HG02973 (cell line): ENCODE measurements around the gene XYLT1.

Experiments used
- ATAC-seq: cut with Tn5 transposase; IDR thresholded peaks from one replicate; pipeline ENCODE4 v1.9.1; 2021; ENCODE audit warnings: moderate library complexity; ENCODE audit not compliant: unreplicated experiment

Gene XYLT1

DNA sequence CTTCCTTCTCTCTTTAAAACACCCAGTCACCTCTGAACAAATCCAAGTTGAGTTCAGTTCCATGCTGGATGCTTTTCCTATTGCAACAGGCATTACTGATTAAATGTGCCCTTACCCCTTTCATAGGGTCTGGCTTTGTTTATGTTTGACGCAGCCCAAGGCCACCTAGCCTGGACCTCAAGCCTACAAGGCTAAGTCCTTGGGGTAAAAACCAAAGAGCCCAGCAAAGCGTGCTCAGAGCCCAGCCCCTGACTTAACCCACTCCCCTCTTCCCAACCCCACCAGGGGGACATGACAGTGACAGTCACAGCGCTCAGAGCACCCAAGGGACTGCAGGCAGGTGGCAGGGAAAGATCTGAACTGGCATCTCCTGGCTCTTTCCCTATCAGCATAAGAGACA is 200.6 kb downstream of the XYLT1 start:
- no peak for ATAC-seq

DNA sequence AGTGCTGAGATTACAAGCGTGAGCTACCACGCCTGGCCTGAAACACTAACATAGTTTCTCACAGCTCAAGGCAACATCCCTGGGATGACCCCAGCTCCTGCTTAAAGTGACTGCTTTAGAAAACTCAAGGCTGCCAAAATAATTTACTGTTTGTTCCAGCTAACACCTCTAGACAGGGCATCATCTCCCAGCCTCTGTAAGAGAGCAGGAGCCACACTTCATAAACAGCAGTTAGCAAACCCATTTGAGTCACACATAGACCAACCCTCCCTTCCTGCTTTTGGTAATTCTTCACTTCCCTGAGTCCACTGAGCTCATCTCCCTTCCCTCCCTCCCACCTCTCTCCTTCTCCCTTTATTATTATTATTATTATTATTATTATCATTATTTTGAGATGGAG is 201.3 kb downstream of the XYLT1 start:
- no peak for ATAC-seq

DNA sequence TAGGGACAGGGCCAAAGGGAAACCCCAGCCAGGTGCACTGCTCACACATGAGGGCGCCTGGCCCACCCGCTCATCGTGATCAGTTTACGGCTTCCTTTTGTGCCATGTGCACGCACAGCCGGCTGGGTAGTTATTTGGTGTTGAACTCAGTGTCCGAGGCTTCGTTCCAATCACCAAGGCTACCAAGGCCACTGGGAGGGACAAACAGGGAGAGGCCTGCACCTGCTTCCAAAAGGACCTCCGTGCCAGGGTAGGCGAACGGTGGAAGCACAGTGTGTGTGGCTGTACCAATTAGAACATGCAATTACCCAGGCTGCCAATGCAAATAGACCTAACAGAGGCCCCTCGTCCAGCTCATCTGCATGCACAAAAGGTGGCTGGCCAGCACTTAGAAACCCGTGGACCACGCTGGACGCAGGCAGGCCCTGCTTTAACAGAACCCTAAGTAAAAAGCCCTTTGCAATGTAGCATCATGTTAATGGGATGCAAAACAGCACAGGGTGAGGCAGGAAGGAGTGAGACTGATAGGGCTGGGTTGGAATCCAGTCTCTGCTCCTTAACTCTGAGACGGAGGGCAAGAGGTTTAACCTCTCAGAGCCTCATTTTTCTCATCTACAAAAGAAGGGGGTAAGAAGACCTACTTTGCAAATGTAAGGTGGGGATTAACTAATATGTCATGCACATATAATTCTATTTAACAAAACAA is 204.0 kb downstream of the XYLT1 start:
- no peak for ATAC-seq

DNA sequence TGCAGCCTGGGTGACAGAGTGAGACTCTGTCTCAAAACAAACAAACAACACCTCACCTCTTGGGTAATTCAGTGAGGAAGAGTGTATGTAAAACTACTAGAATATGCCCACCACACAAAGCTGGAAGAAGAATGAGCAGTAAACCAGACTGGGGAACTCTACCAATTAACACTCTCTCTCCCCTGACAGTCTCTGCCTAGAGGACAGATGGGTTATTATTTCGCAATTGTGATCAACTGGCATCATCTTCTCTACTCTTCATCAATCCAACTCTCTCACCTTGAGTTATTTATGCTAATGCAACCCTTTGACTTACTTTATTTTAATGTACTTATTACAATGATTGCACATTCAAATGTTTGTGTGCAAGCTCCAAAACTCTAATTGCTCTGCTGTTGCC is 205.6 kb downstream of the XYLT1 start:
- no peak for ATAC-seq

DNA sequence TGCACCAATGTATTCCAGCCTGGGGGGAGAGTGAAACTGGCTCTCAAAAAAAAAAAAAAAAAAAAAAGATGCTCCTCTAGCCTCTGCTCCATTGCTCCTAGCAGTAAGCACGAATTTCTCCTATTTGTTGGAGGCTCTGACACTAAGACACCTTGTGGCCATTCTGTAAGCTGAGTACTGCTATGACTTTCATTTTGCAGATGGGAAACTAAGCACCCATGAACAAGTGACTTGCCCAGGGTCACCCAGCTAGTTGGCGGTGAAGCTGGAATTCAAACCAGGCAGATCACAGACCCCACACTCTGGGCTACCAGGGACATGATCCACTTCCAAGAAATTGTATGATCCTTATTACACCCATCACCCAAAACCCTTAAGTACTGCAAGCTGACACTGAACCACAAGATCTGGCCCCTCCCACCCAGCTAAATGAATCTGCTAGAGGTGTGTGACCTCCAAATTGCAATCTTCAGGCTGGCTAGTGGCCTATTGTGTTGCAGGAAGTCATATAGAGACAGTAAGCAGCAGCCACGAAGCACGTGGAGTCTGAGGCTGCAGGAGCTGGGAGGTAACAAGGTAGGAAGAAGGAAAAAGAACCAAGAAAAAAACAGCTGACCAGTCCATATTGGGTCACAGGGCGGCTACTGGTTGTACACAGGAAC is 209.4 kb downstream of the XYLT1 start:
- no peak for ATAC-seq

DNA sequence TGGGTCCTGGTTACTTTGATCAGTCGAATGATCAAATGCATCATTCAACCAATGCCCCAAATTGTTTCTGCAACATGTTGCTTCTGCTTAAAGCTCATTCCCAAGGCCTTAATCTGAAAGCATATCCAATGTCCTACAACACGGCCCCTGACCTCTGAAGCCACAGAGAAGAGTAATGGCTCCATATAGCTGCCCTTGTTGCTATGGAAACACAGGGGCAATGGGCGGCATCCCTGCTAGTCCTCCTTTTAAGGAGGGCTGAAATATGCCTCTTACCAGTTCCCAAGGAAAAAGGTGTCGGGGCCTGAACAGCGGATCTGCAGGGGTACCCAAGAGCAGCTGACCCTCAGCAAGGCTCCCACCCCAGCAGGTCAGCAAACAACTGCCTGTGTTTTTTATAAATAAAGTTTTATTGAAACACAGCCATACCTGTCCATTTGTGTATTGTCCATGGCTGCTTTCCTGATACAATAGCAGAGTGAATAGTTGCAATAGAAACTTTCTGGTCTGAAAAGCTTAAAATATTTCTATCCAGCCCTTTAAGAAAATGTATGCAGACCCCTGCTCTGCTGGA is 210.4 kb downstream of the XYLT1 start:
- no peak for ATAC-seq

DNA sequence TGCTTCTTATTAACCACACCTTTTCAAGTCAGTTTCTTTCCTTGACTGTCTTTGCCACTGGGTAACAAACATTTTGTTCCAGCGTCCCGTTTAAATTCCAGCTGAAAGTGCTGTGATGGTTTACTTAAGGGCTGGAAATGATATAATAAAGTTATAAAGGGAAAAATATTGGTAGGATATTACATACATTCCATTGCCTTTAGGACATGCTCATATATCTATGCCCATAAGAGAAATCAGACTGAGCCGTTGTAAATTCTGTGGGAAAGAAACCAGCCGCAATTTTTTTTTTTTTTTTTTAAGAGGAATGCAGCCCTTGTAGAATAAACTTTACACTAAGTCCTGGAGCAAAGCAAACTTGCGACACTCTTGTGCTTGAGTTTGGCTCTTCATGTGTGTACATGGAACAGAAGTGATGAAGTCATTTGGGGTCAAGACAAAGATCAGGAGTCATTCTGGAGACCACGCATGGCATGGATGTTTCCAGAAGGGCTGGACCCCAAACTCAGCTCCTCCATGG is 210.9 kb downstream of the XYLT1 start:
- ATAC-seq, result no peak

DNA sequence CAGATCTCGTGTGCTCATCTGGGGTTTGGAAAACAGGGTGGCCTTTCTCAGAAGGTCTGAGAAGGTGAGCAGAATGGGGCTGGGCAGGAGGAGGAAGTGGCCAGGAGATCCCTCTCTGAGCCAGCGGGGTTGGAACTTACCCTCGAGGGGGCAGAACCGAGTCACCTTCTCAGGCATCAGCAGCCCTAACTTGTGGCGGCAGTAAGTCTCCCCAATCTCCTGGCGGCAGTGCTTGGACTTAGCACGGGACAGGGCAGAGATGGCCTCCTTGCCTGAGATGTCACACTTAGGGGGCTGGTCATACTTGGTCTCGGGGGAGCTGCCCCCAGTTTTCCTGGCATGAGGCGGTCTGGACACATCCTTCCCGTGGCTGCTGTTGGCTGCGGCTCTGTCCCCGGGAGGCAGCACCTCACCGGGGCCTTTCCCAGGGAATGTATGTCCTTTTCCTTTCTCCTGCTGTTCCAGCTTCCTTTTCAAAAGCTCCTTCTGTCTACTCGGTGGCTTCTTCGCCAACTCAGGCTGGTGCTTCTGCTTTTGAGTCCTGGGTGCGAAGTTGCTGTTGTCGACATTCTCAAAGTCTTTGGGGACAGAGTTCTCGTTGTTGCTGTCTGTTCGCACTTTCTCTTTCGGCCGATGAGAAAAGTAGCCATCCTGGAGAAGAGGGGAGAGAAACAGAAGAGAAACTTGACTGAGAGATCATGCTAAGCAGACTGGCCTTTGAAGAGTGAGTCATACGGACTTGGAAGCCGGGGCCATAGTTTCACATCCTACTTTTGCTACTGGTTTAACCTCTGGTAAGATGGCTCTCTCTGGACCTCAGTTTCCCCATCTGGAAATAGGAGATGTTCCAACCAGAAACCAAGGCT is 211.7 kb downstream of the XYLT1 start:
- ATAC-seq, result no peak

DNA sequence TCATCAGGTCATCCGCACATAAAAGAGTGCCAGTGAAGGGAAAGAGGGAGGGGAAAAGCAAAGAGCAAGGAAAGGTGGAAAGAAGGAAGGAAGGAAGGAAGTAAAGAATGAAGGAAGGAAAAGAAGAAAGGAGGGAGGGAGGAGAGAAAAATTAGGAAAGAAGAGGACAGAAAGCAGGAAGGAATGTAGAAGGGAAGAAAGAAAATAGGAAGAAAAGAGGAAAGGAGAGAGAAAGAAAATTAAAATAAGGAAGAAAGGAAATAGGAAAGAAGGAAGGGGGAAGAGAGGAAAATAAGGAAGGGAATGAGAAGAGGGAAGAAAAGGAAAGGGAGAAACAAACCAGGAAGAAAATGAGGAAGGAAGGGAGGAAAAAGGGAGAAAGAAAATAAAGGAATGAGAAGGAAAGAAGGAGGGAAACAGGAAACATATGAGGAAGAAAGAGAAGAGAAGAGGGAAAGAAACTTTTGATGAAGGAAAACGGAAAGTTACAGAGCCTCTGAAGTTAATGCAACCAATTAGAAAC is 212.6 kb downstream of the XYLT1 start:
- no peak for ATAC-seq

DNA sequence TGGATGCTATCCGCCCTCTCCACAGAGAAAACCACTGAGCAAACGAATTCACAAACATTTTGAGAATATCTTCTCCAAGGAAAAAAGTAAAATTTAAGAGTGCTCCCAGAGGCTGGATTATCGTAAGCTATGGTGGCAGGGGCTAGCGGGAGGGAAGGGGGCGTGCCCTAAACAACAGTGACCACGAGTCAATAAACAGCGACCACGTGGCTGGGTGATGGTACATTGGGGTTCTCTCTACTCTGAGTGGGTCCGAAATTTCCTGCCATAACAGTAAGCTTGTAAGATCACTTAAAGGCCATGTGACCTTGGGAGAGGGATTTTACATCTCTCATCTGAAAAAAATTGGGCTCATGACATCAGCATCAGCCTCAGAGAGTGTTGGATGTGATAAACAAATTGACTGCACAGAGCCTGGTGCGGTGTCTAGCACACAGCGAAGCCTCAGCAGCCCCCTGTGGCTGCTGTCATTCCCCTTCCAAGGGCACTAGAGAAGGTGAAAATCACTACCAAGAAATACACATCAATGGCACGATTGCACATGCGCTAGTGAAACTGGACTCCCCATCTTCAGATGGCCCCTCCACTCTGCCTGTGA is 213.2 kb downstream of the XYLT1 start:
- ATAC-seq, result no peak

DNA sequence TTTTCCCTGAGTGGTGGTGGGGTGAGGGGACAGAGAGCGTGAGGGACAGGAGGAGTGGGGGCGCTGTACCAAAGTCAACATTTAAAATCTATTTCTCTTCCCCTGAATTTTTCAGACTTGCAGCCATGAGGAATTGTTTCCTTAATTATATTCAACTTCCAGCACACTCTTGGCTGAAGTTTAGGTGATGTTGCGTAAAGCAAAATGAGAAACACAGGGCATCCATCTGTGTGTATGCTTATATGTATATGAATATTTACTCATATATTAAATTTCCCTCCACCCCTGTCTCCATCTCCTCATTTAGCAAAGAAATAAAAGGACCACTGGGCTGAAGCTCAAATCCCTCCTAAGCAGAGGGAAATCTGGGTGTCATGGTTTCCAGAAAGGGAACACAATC is 218.1 kb downstream of the XYLT1 start:
- no peak for ATAC-seq

DNA sequence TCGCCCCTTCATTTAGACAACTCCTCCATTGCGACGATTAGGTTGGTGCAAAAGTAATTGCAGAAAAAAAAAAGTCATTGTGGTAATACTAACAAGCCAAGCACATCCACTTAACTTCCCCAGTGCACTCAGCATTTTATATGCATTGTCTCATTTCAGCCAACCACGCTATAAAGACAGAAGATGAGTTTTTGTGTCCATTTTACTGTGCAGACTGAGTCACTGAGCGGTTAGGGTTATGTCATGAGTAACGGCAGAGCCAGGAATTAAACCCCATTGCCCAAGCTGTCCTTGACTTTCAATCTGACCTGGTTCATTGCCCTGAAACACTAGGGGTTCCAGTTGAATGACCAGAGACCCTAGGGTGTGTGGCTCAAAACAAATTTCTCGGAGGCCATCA is 218.7 kb downstream of the XYLT1 start:
- ATAC-seq, result no peak

DNA sequence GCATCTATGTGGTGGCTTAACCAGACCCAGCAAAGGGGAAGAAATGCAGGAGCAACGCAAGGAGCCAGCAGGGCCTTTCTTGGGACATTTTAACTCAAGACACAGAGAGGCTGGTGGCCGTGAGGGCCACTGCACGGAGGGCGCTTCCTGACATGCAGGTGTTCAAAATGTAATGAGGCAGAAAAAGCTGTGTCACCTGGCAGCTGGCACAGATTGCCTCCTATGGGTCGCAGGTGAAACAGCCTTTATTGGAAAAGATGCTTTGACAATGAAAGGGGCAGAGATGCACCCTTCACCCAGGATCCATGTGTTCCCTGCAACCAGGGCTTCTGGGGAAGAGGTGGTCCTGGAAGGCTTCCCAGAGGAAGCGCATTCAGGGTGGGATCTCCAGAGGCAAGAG is 219.3 kb downstream of the XYLT1 start:
- no peak for ATAC-seq

DNA sequence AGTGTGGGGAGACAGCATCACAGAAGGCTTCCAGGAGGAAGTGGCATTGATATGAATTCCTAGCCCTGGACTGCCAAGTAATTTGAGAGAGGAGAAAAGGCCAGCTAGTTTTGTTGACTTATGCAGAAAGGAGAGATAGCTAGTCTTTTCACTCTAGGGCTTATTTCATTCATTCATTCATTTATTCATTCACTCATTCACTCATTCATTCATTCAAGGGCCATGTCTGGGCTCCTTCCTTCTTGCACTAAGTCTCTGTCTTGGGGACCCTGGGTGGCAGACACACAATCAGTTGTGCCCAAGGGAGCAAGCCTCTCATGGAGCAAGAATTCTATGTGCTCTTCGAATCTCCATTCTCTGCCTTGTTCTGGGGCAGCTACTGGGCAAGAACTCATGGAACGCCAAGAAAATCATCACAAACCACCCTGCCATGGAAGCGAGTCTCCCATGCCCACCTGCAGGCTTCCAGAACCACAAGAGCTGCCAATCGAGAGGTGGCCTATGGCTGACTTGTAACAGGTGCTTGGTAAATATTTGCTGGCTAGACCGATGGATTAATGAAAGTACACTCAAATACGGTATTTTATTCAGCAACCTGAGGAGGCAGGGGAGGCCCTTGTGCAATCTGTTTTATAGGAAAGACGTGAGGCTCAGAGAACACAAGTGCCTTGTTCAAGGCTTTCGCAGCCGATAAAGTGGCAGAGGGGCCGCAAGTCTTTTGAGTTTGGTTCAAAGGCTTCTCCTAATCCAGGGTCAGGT is 223.6 kb downstream of the XYLT1 start:
- no peak for ATAC-seq

DNA sequence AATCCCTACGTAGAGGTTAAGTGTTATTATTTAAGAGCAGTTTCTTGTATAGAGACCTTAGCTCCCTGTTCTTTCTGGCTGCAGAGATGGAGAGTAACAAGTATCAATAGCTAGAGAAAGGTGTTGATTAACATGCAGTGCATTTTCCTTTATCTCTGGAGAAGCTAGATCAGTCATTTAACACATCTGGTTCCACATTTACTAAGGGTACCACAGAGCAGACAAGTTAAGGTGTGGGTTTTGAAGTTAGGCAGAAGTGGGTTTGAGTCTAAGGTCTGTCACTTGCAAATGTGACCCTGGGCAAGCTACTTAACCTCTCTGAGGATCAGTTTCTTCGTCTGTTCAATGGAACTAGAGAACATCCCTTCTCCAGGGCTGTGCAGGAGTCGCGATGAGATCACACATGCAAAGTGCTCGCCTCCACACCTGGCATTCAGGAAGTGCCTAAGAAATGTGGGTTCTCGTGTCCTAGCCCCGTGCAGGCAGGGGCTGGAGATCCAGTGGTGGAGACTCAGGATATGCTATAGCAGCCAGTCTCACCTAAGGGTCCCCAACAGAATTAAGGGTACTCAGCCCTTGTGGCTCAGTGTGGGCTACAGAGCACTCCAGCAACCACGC is 224.4 kb downstream of the XYLT1 start:
- ATAC-seq, result no peak

DNA sequence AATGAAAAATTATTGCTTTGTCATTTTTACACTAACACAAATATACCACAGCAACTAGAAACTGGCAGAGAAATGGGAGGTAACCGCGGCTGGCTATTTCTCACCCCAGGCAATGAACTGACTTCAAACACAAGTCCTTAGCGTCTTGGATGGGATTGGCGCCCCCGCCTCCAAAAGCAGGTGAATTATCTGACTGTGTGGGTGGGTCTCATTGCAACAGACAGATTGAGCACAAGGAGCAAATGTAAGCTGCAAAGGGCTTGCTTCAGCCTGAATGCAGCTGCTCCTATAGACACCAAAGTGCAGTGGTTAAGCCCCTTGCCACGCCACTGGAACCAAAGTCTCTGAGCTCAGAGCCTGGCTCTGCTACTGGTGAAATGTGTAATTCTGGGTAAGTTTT is 225.0 kb downstream of the XYLT1 start:
- ATAC-seq, result no peak

DNA sequence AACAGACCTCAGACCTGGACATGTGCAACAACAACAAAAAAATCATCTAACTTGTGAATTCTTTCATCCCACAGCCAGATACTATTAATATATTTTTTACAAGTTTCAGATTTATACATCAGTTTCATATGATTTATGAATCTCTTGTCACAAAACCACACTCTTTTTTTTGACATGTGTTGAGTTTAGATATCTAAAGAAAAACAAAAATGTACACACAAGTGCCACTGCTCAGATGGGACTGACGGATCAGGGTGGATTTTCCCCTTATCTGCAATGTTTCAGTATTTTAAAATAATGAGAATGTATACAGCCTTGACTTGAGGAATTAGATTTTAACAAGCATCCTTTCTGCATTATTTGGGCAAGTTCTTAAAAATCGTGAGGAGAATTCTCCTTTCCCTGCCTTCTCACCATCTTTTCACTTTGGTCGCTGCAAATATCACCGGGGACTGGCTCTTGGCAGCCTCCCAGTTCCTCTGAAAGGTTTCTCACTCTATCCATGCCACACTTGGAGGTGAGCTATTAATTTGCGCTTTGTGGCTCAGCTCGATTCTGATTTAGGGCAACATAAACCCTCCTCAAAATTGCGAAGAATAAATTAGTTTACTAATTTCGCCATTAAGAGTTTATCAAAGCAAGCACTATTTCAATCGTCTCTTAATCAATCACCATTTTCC is 225.7 kb downstream of the XYLT1 start:
- ATAC-seq, result no peak

DNA sequence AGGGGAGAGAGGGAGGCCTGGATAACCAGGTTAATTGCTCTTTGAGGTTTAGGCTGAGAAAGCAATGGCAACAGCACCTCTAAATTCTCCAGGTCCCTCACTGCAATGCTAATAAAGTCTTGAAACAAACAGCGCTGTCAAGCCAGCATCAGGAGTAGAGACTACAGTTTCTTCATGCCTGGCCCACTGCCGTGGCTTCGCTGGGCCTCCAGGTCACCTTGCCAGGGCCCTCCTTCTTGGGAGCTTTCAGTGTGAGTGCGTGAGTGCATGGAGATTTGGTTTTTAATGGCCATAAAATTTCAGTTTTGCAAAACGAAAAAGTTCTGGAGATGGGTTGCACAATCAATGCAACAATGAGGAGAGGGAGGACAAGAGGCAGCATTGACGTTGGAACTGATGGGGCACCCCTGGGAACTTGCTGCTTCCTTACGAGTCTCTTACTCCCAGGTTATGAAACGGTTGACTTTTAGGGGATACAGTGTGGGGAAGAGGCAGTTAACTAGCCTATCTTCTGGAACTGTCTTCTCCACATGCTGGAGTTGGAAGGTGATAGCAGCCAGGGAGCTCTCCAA is 229.4 kb downstream of the XYLT1 start:
- no peak for ATAC-seq
